ENCODE data around the gene PDS5B. TPM values are rescaled to one million over a fixed set of nuclear protein-coding genes. Genes with fewer than 3 reads are reported as not detected.

PDS5B gene
- total and polyA plus RNA-seq, 2 experiments from 2014 or later: 43.9 to 46.5 TPM

DNA sequence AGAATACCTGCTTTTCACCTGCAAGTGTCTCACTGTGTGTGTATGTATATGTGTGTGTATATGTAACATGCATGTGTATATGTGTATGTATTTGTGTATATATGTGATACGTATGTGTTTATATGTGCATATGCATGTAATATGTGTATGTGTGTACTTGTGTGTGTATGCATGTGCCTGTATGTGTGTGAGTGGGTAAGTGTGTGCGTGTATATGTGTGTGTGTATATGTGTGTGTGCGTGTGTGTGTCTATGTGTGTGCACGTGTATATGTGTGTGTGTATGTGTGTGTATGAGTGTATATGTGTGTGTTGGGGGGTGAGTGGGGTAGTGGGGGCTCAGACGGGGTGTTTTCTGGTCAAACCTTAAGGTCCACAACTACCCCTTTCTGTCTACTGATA is 237.3 kb downstream of the PDS5B start:
- no peak overlapping the region; the same call in 1 of the 2 replicates for H2AFZ ChIP-seq
- Mint-ChIP-seq H3K9me3 (no peaks in the 10 kb centered on the region), H3K4me1 (peaks cover 8% of the 10 kb centered on the region), H3K36me3 (ENCODE audit: low read depth) (no peaks in the 10 kb centered on the region), H3K4me3 (no peak overlapping the region), H3K27ac (no peak overlapping the region; the same call in 1 of the 2 replicates), H3K27me3 (ENCODE audit: insufficient read depth, low read depth, poor library complexity) (peaks cover 1% of the 10 kb centered on the region)
- H3F3A ChIP-seq (replicated peaks; ENCODE audit: low read depth): no peaks in the 10 kb centered on the region
- H4K20me1 ChIP-seq (replicated peaks; ENCODE audit: insufficient read depth): no peaks in the 10 kb centered on the region
- no peak for DNase-seq (ENCODE audit: low spot score)
- no peaks in the 10 kb centered on the region for H3K4me1 ChIP-seq (ENCODE audit: insufficient read depth)
- no peaks in the 10 kb centered on the region for H3K9me2 ChIP-seq (ENCODE audit: insufficient read depth)
- H3K79me2 ChIP-seq (replicated peaks; ENCODE audit: insufficient read depth): no peaks in the 10 kb centered on the region
- H3K4me2 ChIP-seq: no peak overlapping the region
- H3K27me3 ChIP-seq (ENCODE audit: insufficient read depth): no peaks in the 10 kb centered on the region
- no peak overlapping the region for H3K4me3 ChIP-seq
- no peak for TF ChIP-seq REST (IDR thresholded peaks at IDR 0.05; ENCODE audit: unreplicated experiment)
- no peak for TF ChIP-seq EZH2phosphoT487 (IDR thresholded peaks at IDR 0.05; ENCODE audit: unreplicated experiment)
- no peak for TF ChIP-seq EZH2 (IDR thresholded peaks at IDR 0.05; ENCODE audit: low read depth, unreplicated experiment)
- no peak for TF ChIP-seq NANOG (IDR thresholded peaks at IDR 0.05; ENCODE audit: borderline replicate concordance)
- TF ChIP-seq STAT1 (IDR thresholded peaks at IDR 0.05; ENCODE audit: unreplicated experiment): no peak
- no peak for TF ChIP-seq ZNF331 (CRISPR knock-in tag; IDR thresholded peaks at IDR 0.05; ENCODE audit: low read depth)
- ATAC-seq: no peak
- H3K27ac ChIP-seq (ENCODE audit: low read depth): no peak overlapping the region
- no peaks in the 10 kb centered on the region for H3K36me3 ChIP-seq (ENCODE audit: insufficient read depth)

DNA sequence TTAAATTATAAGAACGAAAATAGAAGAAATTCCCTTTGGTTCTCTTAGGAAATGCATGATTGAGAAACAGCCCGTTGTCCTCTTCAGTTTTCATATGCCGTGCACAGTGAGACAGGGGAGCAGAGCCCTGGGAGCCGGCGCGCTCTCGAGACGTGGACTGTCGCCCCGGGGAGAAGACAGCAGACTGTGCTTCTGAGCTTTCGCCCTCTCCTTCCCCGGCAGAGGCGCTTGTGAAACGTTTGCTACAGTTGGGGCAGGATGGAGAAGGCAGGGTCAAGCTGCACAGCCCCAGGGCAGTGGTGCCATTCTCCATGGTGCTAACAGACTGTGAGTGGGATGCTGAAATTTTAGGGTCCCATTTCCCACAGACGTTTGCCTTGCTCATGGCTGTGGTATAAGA is 237.8 kb downstream of the PDS5B start:
- peaks cover 10% of the 10 kb centered on the region for H3K4me1 Mint-ChIP-seq
- no peaks in the 10 kb centered on the region for H4K20me1 ChIP-seq (replicated peaks; ENCODE audit: insufficient read depth)
- no peak overlapping the region for H3K4me2 ChIP-seq
- TF ChIP-seq JUNB (IDR thresholded peaks at IDR 0.05; ENCODE audit: unreplicated experiment): no peak
- TF ChIP-seq, protein P1, sequence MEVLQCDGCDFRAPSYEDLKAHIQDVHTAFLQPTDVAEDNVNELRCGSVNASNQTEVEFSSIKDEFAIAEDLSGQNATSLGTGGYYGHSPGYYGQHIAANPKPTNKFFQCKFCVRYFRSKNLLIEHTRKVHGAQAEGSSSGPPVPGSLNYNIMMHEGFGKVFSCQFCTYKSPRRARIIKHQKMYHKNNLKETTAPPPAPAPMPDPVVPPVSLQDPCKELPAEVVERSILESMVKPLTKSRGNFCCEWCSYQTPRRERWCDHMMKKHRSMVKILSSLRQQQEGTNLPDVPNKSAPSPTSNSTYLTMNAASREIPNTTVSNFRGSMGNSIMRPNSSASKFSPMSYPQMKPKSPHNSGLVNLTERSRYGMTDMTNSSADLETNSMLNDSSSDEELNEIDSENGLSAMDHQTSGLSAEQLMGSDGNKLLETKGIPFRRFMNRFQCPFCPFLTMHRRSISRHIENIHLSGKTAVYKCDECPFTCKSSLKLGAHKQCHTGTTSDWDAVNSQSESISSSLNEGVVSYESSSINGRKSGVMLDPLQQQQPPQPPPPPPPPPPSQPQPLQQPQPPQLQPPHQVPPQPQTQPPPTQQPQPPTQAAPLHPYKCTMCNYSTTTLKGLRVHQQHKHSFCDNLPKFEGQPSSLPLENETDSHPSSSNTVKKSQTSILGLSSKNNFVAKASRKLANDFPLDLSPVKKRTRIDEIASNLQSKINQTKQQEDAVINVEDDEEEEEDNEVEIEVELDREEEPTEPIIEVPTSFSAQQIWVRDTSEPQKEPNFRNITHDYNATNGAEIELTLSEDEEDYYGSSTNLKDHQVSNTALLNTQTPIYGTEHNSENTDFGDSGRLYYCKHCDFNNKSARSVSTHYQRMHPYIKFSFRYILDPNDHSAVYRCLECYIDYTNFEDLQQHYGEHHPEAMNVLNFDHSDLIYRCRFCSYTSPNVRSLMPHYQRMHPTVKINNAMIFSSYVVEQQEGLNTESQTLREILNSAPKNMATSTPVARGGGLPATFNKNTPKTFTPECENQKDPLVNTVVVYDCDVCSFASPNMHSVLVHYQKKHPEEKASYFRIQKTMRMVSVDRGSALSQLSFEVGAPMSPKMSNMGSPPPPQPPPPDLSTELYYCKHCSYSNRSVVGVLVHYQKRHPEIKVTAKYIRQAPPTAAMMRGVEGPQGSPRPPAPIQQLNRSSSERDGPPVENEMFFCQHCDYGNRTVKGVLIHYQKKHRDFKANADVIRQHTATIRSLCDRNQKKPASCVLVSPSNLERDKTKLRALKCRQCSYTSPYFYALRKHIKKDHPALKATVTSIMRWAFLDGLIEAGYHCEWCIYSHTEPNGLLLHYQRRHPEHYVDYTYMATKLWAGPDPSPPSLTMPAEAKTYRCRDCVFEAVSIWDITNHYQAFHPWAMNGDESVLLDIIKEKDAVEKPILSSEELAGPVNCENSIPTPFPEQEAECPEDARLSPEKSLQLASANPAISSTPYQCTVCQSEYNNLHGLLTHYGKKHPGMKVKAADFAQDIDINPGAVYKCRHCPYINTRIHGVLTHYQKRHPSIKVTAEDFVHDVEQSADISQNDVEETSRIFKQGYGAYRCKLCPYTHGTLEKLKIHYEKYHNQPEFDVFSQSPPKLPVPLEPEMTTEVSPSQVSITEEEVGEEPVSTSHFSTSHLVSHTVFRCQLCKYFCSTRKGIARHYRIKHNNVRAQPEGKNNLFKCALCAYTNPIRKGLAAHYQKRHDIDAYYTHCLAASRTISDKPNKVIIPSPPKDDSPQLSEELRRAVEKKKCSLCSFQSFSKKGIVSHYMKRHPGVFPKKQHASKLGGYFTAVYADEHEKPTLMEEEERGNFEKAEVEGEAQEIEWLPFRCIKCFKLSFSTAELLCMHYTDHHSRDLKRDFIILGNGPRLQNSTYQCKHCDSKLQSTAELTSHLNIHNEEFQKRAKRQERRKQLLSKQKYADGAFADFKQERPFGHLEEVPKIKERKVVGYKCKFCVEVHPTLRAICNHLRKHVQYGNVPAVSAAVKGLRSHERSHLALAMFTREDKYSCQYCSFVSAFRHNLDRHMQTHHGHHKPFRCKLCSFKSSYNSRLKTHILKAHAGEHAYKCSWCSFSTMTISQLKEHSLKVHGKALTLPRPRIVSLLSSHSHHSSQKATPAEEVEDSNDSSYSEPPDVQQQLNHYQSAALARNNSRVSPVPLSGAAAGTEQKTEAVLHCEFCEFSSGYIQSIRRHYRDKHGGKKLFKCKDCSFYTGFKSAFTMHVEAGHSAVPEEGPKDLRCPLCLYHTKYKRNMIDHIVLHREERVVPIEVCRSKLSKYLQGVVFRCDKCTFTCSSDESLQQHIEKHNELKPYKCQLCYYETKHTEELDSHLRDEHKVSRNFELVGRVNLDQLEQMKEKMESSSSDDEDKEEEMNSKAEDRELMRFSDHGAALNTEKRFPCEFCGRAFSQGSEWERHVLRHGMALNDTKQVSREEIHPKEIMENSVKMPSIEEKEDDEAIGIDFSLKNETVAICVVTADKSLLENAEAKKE (CRISPR knock-in tag; IDR thresholded peaks at IDR 0.05): no peak
- no peak for TF ChIP-seq ZNF331 (CRISPR knock-in tag; IDR thresholded peaks at IDR 0.05; ENCODE audit: low read depth)
- TF ChIP-seq POLR2AphosphoS5 (IDR thresholded peaks at IDR 0.05; ENCODE audit: low read depth): no peak
- TF ChIP-seq CREB1 (CRISPR knock-in tag; IDR thresholded peaks at IDR 0.05; ENCODE audit: low read depth): no peak
- no peak for TF ChIP-seq EZH2phosphoT487 (IDR thresholded peaks at IDR 0.05; ENCODE audit: unreplicated experiment)
- no peak for TF ChIP-seq NANOG (IDR thresholded peaks at IDR 0.05; ENCODE audit: borderline replicate concordance)
- DNase-seq (ENCODE audit: low spot score) (no peak), ATAC-seq (peak; percentile 51)
- no peaks in the 10 kb centered on the region for H3K79me2 ChIP-seq (replicated peaks; ENCODE audit: insufficient read depth)
- H3K9me2 ChIP-seq (ENCODE audit: insufficient read depth): no peaks in the 10 kb centered on the region
- no peaks in the 10 kb centered on the region for H3F3A ChIP-seq (replicated peaks; ENCODE audit: low read depth)
- no peaks in the 10 kb centered on the region for H3K36me3 Mint-ChIP-seq (ENCODE audit: low read depth)
- H3K36me3 ChIP-seq (ENCODE audit: insufficient read depth): no peaks in the 10 kb centered on the region
- H3K27ac ChIP-seq (ENCODE audit: low read depth): peak overlapping the region; percentile 30; the same call in 1 of the 2 replicates
- no peaks in the 10 kb centered on the region for H3K4me1 ChIP-seq (ENCODE audit: insufficient read depth)
- H3K27me3 ChIP-seq (ENCODE audit: insufficient read depth): no peaks in the 10 kb centered on the region
- no peaks in the 10 kb centered on the region for H3K9me3 Mint-ChIP-seq
- H3K4me3 Mint-ChIP-seq: no peak overlapping the region
- peaks cover 1% of the 10 kb centered on the region for H3K27me3 Mint-ChIP-seq (ENCODE audit: insufficient read depth, low read depth, poor library complexity)
- H3K27ac Mint-ChIP-seq: no peak overlapping the region
- H3K4me3 ChIP-seq: no peak overlapping the region
- peak overlapping the region; percentile 85 for H2AFZ ChIP-seq

Measured in GM23338 (cell line).